Measurements from ENCODE around the gene FOLR1. TPM values are rescaled to one million over a fixed set of nuclear protein-coding genes. Genes with fewer than 3 reads are reported as not detected.

The FOLR1 gene
- total and polyA plus RNA-seq, 9 of the 15 experiments (the other 6 are each of a cell fraction or from before 2014, with no cell fraction given): 0.22 to 2.3 (median 1.0) TPM

GRCh38 chr11:72228844-72229231, 36.9 kb downstream of the FOLR1 start:
- Histone ChIP-seq H3K9ac (ENCODE audit: insufficient read depth in 1 of 2, low read depth in 2 of 2, low read length in 2 of 2) (no peak overlapping the region), H3K4me2 (ENCODE audit: insufficient read depth, low read length) (no peak overlapping the region), H3K9me1 (ENCODE audit: control insufficient read depth, insufficient read depth, low read length) (peaks cover 8% of the 10 kb centered on the region), H3K79me2 (ENCODE audit: control insufficient read depth, insufficient read depth, low read length) (peaks cover 27% of the 10 kb centered on the region), H2AFZ (ENCODE audit: low read depth, low read length) (no peak overlapping the region), H3K27me3 (ENCODE audit: control insufficient read depth in 2 of 2, insufficient read depth in 2 of 2, low read length in 2 of 2) (no peaks in the 10 kb centered on the region), H3K4me3 (no peak overlapping the region), H4K20me1 (replicated peaks; ENCODE audit: control insufficient read depth, insufficient read depth, low read length) (no peaks in the 10 kb centered on the region), H3K9me3 (replicated peaks; ENCODE audit: control insufficient read depth, insufficient read depth, low read depth, low read length) (no peaks in the 10 kb centered on the region), H3K36me3 (ENCODE audit: control insufficient read depth, insufficient read depth, low read length) (peaks cover 78% of the 10 kb centered on the region), H3K27ac (ENCODE audit: extremely low read depth, low read depth, low read length) (no peak overlapping the region), H3K4me1 (replicated peaks in 1 of 2; ENCODE audit: control insufficient read depth in 2 of 2, insufficient read depth in 2 of 2, low read length in 2 of 2) (peaks cover 9 to 42% of the 10 kb centered on the region in 2 experiments)
- in situ Hi-C loops (cut with MboI) (no loop called here), intact Hi-C loops (cut with micrococcal nuclease) (no loop called here)
- WGBS (ENCODE audit: insufficient coverage, low coverage, missing lambda C conversion rate): 98% methylated on average over 4 of the region's 7 CpGs
- ChIA-PET POLR2A (interaction anchor here (0.5 to 2.9 kb wide), 6 partner anchors 8 to 198 kb away, joined by 3 to 13 read pairs (median 3); no protein-coding TSS in a partner anchor), CTCF (ENCODE audit: low intra/inter-chr PET ratio) (no interaction called here)
- BruUV-seq (replicated peaks): no TSS peak
- ATAC-seq: no peak
- no peak for FAIRE-seq
- peak in 1 of 4 experiments; percentile 3 for DNase-seq (ENCODE audit: extremely low read depth in 1 of 4, low spot score in 3 of 4)
- TF ChIP-seq CXXC5 (CRISPR knock-in tag; IDR thresholded peaks at IDR 0.05) (no peak), UBTF (IDR thresholded peaks at IDR 0.05; ENCODE audit: borderline replicate concordance in 1 of 2, low read depth in 2 of 2, low read length in 2 of 2) (no peak), SMARCA4 (IDR thresholded peaks at IDR 0.05) (no peak), ZNF143 (CRISPR knock-in tag; IDR thresholded peaks at IDR 0.05) (no peak), ADNP (tag; IDR thresholded peaks at IDR 0.05) (no peak), HNRNPH1 (optimal IDR thresholded peaks at IDR 0.05; ENCODE audit: low read depth, low read length) (no peak), ZC3H8 (IDR thresholded peaks at IDR 0.05) (no peak), ZNF121 (CRISPR knock-in tag; conservative IDR thresholded peaks at IDR 0.05) (no peak), STAT6 (CRISPR knock-in tag; IDR thresholded peaks at IDR 0.05) (no peak), ZNF436 (CRISPR knock-in tag; IDR thresholded peaks at IDR 0.05) (no peak), ZFP1 (CRISPR knock-in tag; IDR thresholded peaks at IDR 0.05) (no peak), BRCA1 (IDR thresholded peaks at IDR 0.05) (no peak), BRCA1 (CRISPR knock-in tag; IDR thresholded peaks at IDR 0.05) (no peak), SIRT6 (IDR thresholded peaks at IDR 0.05; ENCODE audit: low read depth, low read length) (no peak), MAX (CRISPR knock-in tag; IDR thresholded peaks at IDR 0.05) (no peak), ZNF253 (CRISPR knock-in tag; conservative IDR thresholded peaks at IDR 0.05) (no peak), KDM2B (CRISPR knock-in tag; IDR thresholded peaks at IDR 0.05) (no peak), KDM4B (IDR thresholded peaks at IDR 0.05; ENCODE audit: borderline replicate concordance in 2 of 2, low read depth in 1 of 2) (no peak), FUS (optimal IDR thresholded peaks at IDR 0.05; ENCODE audit: low read depth, low read length) (no peak), MED1 (CRISPR knock-in tag; IDR thresholded peaks at IDR 0.05; ENCODE audit: borderline replicate concordance) (no peak)

All from K562 (cell line).